Activated CD4-positive, alpha-beta T cell treated with anti-CD3 and anti-CD28 coated beads, Interleukin-10, Interleukin-2, amounts not matched to agents 100 ng/mL and 50 ng/mL, durations not matched to agents 16 hours and 8 hours (primary cell): ENCODE data around the gene ROPN1L.

Experiments
- DNase-seq: peaks from one replicate; pipeline ENCODE4 v3.0.0-alpha.2; 2020

The ROPN1L gene

DNA sequence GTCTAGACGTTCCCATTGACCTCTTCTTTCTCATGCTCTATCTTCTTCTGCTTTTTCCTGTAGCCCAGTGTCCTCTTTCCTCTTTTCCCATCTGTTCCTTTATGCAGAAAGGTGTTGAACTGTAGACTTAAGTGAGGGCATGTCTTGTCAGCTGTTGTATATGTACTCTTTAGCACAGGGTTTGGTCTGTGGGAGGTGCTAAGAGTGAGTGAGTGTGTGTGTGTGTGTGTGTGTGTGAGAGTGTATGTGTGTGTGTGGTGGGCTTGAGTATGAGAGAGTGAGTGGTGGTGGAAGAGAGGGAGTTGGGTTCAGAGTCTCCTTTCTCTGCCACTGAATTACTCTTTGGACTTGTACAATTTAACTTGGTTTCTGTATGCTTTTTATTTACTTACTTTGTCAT, 10.3 kb upstream of the ROPN1L start:
- no peak for DNase-seq

DNA sequence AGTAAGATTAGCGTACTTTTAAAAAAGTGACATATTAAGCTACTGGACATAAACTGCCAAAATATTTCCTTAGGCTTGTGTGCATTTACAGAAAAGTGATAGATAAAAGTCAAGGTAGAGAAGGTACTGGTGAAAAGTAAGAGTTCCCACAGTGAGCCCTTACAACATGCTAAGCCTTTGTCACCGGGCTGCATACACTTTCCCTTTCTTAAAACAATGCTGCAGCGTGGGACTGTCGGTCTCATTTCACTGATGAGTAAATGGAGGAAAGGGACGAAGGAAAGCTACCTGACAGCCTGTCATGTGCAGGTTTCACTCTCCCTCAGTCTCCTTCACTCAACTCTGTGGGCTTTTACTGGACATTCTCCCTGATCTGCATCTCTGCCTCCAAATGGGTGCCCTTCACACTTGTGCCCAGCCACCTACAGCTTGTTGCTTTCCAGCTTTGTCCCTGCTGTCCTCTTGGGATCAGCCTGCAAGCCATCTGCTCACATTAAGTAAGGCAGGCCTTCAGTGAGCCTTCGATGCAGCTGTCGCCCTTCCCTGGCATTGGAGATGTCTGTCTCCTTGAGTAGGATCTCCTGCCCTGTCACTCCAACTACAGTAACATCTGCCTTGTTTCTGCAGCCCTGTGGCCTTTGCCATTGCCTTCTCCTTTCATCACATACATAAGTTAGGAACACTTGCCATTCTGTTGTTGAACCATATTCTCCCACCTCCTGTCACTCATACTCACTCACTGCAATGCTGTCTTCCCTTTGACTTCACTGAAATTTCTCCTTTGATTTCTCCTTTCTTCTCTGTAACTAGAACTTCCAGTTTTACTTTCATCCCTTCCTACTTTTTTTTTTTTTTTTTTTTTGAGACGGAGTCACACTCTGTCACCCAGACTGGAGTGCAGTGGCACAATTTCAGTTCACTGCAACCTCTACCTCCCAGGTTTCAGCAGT, 9.3 kb upstream of the ROPN1L start:
- no peak for DNase-seq

DNA sequence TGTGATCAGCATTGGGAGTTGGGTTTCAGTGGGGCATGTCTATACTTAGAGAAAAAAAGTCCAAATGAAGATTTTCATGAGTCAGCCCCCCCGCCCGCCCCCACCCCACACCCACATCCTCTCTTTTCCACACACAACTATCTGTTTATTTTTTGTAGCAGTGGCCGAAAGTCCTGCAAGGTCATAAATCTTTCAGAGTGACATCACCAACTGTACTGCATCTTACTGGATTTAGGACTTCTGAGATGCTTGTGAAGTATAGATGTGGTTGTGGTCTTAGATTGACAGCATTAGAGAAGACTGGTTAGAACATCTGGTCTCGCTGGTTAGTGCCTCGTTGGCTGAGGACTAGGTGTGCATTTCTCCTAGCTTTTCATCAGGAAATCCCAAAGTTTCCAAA, 7.3 kb upstream of the ROPN1L start:
- no peak for DNase-seq

DNA sequence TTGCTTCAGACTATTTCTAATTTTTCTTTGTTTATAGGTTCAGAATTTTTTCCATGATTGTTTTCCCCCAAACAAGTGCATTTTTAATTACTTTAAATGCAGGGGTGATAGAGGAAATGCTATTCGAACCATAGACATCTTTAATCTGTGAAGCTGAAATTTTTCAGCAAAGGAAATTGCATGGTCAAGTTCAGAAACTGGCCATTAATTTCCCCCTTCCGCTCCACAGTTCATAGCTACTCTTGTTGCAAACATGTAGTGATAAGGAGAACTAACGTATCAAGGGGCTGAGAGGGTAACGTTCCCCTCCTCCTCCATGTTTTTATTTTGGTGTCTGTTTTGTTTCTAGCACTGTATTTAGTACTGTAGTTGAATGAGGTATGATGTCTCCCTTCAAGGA, 3.4 kb upstream of the ROPN1L start:
- no peak for DNase-seq

DNA sequence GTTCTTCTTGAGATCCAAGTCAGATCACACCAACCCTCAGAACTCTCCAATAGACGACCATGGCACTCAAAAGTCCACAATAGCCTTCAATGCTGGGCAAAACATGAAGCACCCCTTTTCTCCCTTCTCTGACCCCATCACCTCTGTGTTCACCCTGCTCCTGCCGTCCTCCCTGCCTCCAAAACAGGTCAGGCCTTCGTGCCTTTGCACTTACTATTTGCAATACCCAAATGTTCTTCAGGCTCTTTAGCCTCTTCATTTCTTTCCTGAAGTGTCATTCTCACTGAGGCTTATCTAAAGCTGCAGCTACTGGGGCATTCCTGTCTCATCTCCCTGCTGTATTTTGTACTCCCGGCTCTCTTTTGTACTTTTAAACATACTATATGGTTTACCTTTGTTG, 2.0 kb upstream of the ROPN1L start:
- no peak for DNase-seq

DNA sequence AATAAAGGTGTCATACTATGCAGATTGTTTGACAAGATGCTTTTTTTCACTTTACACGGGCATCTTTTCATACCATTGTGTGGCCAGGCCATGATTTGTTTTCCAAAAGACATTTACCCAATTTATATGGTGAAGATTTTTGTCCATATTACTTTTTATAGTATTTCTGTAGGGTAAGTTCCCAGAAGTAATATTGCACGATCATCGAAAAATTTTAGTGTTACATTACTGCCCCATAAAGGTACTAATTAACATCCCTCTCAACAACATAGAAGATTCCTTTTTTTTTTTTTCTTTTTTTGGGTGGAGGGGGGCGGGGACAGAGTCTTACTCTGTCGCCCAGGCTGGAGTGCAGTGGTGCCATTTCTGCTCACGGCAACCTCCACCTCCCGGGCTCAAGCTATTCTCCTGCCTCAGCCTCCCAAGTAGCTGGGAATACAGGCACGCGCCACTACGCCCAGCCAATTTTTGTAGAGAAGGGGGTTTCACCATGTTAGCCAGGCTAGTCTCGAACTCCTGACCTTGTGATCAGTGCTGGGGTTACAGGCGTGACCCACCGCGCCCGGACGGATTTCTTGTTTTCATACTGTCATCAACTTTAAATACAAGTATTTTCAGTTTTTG, 1.2 kb upstream of the ROPN1L start:
- no peak for DNase-seq

DNA sequence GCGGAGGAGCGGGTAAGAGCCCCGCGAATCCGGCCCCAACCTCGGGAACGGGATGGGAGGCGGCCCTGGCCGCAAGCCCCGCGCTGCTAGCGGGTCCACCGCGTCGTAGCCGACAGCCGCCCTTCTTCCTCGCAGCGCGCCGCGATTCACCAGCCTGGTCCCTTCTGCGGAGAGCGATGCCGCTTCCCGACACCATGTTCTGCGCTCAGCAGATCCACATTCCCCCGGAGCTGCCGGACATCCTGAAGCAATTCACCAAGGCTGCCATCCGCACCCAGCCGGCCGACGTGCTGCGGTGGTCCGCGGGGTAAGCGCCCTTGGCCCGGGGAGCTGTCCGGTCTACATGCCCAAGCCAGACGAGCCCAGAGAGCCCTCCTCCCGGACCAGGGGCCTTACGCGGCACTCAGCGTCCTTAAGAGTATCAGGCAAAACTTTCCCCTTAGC, 335 bp downstream of the ROPN1L start:
- DNase-seq, result no peak

DNA sequence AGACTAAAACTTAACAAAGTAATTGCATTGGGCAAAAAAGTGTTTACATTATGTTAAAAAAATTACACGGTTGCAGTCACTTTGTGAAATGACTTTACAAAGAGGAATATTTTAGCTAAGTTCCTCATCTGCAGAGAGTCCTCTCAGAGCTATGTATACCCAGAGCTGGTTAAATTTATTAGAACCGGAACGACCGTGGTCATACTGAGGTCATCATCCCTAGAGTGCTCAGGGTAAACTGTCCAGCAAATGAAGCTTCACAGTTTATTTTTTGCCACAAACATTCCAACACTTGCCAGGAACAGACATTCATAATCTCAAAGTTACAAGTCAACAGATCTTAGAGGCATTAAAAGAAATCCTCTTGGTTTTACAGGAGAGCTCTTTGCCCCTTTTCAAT, 897 bp downstream of the ROPN1L start:
- no peak for DNase-seq

DNA sequence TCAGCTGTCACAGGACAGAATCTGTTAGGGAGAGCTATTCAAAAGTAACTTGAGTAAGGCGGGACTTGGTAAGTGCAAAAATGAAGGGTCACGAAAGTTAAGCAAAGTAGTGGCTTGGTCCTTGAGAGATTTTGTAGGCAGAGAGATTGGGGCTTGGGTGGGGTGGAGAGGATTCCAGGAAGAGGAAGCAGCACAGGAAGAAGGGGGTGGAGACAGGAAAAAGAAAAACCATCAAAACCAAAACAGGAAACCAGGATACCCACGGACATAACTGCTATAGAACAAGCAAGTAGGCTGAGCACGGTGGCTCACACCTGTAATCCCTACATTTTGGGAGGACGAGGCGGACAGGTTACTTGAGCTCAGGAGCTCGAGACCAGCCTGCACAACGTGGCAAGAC, 3.7 kb downstream of the ROPN1L start:
- DNase-seq, result peak; percentile 69

DNA sequence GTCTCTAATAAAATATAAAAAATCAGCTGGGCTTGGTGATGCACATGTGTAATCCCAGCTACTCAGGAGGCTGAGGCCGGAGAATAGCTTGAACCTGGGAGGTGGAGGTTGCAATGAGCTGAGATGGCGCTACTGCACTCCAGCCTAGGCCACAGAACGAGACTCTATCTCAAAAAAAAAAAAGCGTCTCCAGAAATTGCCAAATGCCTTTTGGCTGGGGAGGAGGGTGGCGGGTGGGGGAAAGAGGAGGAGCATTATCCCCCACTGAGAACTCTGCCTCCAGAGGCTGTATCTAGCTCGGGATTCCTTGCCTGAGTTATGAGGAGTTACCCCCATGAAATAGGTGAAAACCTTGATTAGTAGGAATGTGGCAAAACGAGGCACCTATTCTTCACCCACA, 4.8 kb downstream of the ROPN1L start:
- DNase-seq, result no peak

DNA sequence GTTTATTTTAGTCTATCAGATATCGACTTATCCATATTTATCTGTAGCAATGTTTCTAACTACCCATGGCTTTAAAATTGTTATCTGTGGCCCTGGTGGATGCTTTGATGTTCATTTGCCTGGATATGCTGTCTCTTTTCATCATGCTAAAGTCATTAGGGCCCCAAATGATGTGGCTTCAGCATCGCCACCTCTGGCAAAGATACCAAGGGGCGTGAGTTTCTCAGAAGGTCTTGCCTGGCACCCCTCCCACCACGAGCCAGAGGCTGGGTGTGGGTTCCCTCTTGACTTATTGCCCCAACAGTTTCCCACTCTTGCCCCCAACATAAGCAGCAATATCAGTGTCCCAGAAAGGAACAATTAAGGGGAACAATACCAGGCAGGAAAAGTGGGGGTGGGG, 5.4 kb downstream of the ROPN1L start:
- no peak for DNase-seq

DNA sequence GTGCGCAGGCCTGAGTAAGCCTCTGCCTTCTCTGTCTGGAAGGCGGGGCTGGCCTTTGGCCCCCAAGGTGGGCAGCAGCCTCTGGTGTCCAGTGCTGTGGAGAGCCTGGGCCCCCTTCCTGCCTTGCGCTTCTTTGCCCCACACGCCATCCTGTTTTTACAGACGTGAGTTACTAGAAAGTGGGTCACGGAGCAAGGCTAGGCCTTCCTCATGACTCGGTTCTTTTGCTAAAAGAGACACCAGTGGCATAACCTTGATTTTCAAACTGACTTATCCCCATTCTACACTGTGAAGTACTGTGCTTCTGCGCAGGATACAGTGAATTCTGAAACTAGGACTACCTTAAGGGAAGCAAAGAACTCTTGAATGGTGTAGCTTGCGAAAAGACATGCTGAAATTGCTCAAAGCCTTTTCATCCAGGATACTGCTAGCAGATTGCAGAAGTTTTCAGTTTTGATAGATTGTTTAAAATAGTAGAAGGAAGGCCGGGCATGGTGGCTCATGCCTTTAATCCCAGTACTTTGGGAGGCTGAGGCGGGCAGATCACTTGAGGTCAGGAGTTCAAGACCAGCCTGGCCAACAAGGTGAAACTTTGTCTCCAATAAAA, 7.2 kb downstream of the ROPN1L start:
- DNase-seq, result no peak

DNA sequence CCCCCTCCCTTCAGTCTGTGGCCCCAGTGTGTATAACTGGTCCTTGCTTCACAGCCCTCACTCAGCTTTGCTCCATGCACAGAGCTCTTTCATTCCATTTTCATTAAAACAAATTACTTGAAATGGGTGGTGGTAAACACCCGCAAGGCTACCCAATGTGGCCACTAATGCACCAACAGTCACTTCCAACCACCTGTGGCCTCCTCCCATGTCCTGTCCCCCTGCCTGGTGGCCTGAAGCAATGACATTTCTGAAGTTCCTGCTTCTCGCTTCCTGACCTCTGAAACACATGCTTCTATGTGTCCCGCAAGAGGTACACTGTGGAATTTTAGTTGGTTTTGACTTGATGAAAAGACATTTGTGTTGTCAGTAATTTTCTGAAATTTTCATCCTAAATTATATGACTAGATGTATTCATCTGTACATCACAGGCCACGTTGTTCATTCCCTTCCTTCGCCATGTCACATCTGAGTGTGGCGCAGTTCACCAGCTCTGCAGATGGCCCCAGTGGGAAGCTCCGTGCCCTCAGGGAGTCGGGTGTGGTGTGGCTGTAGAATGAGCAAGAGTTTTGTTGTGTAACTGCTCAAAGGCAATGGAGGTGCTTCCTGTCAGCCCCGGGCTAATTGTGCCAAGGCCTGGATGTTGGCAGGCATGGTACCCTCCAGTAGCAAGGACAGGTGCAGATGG, 9.6 kb downstream of the ROPN1L start:
- no peak for DNase-seq

DNA sequence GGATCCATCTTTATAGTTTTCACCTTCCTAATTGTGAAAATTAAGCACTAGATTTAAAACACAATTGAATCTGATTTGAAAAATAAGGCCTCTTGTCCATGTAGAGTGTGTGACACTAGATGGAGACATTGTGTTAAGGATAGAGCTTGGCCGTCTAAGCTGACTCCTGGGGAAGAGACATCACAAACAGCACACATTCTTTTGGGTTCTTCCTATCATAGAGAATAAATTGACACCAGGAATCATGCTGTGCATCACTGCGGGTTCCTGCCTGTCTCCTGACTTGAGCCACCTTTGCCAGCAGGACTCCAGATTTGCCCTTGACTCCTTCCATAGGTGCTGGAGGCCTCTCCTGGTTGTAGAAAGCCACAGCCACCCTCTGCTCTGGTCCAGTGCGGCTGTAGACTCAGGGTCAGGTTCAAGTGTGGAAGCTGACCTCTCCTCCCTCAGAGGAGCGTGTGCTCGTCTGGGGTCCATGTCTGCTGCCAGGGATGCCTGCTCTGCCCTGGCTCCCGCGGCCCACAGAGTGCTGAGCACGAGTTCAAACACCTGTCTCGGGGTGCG, 11.2 kb downstream of the ROPN1L start:
- DNase-seq, result peak; percentile 60

DNA sequence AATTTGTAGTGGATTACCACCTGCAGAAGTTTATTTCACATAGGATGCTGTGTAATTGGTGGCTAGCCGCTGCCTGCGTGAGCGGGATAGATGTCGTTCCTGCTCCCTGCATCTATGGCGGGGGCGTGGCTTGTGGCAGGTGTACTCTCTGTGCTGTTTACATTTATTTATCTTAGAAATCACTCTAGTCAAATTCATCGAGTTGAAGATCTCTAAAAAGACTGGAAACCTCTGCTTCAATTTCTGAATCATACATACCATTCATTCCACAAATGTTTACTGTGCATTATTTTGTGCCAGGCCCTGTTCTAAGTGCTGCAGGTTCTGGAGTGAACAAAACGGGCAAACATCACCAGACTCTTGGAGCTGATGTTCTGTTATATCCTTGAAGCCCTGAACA, 11.9 kb downstream of the ROPN1L start:
- DNase-seq, result no peak

DNA sequence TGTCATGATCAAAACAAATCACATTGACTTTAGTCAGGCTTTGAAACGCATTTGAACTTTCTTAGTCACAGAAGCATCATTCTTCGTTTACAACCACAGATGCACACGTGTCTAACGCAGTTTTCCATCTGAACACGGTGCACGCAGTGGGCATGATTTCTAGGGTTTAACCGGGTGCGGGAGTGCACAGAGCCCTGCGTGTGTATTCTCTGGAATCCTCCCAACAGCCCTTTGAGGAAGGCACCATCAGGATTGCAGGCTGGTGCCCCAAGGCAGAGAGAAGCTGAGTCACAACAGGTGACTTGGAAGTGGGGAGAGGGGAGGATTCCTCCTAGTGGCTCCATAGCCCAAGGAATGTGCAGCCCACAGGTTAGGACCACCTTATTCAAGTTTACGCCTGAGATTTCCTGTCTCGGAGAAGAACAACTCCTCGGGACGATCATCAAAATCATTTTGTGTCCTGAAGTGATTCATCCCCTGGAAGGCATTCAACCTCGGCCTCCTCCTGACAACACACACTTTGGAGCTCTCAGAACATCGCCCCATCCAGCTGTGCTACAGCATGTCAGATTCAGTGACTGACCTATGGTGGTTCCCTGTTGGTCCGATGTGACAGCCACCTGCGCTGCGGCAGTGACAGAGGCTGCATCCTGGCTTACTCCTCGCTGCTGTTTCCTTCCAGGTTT, 13.1 kb downstream of the ROPN1L start:
- DNase-seq, result no peak

DNA sequence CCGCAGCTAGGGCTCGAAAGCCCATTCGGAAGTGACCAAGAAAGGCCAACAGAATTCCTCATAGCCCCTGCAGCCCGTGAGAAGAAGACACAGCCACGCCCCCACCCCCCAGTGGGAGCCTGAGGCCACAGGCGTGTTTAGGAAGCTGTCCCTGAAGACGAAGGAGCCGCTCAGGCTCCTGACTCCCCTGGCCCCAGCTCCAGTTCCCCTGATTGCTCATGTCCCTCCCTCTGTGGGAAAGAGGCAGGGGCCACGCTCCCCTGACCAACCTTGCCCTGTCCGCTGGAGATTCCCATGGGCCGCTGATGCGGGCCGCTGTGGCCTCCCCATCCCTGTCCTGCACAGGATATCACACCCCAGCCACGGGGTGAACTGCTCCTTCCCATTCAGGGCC, 13.6 kb downstream of the ROPN1L start:
- no peak for DNase-seq

DNA sequence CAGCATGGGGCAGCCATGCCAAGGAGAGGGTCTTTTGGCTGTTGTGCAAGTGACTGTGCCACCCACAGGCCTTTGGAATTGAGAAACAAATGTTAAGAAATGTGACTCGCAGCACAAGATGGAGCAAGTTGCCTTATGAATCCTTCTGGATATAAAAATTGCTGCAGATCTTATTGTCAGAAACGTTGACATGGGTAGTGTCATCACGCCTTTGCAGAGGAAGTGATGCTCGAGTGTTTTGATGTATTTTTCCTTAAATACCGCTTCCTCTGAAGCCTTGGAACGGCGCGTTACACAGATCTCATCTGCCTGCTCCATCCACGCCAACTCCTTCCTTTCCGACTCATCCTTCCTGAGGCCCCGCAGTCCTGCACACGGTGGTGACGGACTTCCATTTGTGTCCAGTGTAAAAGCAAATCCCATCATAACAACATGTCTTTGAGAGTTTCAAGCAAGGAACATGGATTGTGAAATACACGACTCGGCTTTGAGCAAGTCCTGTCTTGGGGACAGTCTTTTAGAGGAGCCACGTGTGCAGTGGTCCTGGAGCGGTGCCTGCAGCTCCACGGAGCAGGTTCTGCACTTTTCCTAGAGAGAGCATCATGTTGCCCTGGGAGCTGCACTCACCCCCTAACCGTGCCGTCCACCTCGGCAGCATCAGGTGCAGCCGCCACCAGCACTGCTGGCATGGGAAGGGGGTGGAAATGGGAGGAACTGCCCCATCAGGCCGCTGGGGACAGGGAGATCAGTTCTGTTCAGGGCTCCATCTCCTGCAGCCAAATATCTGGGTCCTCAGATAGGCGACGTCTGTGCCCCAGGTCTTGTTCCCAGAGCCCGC, 15.1 kb downstream of the ROPN1L start:
- DNase-seq, result no peak

DNA sequence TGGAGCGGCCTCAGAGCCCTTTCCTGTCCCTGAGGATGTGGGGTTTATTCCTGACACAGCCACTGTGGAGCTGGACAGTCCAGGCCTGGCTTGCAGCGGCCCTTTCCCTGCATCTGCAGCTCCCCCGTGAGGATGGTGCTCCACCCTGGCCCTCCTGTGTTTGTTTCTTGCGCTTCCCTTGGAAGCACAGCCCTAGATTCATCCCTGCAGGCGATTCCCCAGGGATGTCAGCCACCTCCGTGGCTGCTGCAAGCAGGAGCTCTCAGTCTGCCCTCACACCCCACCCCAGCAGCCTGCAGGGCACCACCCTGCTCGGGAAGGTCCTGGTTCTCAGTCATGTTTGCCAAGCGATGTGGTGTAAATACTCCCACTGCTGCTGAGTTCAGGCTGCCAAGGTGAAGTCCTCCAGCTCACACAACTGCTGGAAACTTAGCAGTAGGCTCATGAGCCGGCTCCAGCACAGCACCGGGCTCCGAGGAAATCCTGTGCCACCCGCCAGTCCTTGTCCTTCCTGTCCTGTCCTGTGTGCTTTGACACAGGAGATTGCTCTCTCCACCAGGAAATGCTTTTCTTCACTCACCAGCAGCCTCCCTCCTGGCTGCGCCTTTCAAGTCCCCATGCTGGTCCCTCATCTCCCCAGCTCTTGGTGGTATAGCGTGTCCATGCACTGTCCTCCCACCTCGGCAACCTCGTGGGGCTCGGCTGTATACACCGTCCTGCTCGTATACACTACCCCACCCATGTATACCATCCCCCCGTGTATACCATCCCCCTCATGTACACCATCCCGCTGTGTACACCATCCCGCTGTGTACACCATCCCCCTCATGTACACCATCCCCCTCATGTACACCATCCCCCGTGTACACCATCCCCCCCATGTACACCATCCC, 16.2 kb downstream of the ROPN1L start:
- no peak for DNase-seq
